HG02840 (cell line): ENCODE data around the gene GSDMA.

Source experiments
- ATAC-seq: cut with Tn5 transposase; IDR thresholded peaks from one replicate; pipeline ENCODE4 v1.9.1; 2021; ENCODE audit warnings: mild to moderate bottlenecking, moderate library complexity, moderate number of reproducible peaks; ENCODE audit not compliant: unreplicated experiment, low FRiP score

The GSDMA gene

GRCh38 chr17:39962642-39963220 is at the start of gene GSDMA:
Gene GSDMA, plus strand, starts transcription at chr17:39963004. Its CDS starts 2,684 bp downstream, at chr17:39965688.
- no peak for ATAC-seq

- ATAC-seq, result no peak
These were observed 48.8 kb upstream of the GSDMA start for GRCh38 chr17:39913989-39914388.

- ATAC-seq, result no peak
These were observed 47.2 kb upstream of the GSDMA start for GRCh38 chr17:39915559-39915958.

- no peak for ATAC-seq
These were observed 45.9 kb upstream of the GSDMA start for GRCh38 chr17:39916918-39917317.

GRCh38 chr17:39919087-39919683 is 43.6 kb upstream of the GSDMA start:
- ATAC-seq, result no peak

- no peak for ATAC-seq
These were observed 42.3 kb upstream of the GSDMA start for GRCh38 chr17:39920218-39921210.

GRCh38 chr17:39921323-39921722 is 41.5 kb upstream of the GSDMA start:
- ATAC-seq, result no peak

- ATAC-seq, result no peak
These were observed 40.8 kb upstream of the GSDMA start for GRCh38 chr17:39922006-39922405.

GRCh38 chr17:39923230-39923629 is 39.6 kb upstream of the GSDMA start:
- no peak for ATAC-seq

- no peak for ATAC-seq
These were observed 38.7 kb upstream of the GSDMA start for GRCh38 chr17:39923836-39924690.

GRCh38 chr17:39924691-39925055 is 38.1 kb upstream of the GSDMA start:
- ATAC-seq, result no peak

GRCh38 chr17:39925282-39926134 is 37.3 kb upstream of the GSDMA start:
- no peak for ATAC-seq

GRCh38 chr17:39926135-39926587 is 36.6 kb upstream of the GSDMA start:
- ATAC-seq, result no peak

- ATAC-seq, result no peak
These were observed 36.2 kb upstream of the GSDMA start for GRCh38 chr17:39926588-39927100.

- peak; percentile 69 for ATAC-seq
These were observed 35.5 kb upstream of the GSDMA start, which contains the start of the genes LRRC3C and ORMDL3 for GRCh38 chr17:39927101-39927928. Gene LRRC3C, plus strand, starts transcription at chr17:39927732. Its CDS starts 13,792 bp downstream, at chr17:39941524. Gene ORMDL3, minus strand, starts transcription at chr17:39927601. Its CDS starts 3,398 bp downstream, at chr17:39924203.

GRCh38 chr17:39927929-39928857 is 34.6 kb upstream of the GSDMA start:
- peak; percentile 17 for ATAC-seq
